ENCODE data around the gene NAGLU.

The NAGLU gene

DNA sequence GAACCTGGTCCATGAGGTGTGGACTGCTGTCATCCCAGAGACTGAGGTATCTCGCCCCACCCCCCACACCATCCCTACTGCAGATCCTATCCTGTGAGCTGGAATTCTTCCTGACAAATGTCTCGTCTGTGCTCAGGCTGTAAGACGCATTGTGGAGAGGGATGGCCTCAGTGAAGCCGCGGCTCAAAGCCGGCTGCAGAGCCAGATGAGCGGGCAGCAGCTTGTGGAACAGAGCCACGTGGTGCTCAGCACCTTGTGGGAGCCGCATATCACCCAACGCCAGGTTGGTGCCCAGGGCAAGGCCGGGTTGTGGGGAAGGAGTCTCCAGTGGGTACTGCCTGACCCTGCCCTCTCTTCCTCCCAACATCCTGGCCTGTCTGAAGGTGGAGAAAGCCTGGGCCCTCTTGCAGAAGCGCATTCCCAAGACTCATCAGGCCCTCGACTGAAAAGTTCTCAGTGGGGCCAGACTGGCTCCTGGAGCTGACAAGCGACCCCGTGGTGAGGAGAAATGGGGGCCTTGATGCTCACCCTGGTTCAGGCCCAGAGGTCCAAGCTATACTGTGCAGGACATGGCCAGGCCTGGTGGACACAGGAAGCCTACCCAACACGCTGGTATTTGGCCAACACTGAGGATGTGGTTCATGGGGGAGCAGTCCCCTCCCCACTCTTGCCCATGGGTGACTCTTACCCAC lies 29.6 kb downstream of the NAGLU start:
- no peak for DNase-seq

DNA sequence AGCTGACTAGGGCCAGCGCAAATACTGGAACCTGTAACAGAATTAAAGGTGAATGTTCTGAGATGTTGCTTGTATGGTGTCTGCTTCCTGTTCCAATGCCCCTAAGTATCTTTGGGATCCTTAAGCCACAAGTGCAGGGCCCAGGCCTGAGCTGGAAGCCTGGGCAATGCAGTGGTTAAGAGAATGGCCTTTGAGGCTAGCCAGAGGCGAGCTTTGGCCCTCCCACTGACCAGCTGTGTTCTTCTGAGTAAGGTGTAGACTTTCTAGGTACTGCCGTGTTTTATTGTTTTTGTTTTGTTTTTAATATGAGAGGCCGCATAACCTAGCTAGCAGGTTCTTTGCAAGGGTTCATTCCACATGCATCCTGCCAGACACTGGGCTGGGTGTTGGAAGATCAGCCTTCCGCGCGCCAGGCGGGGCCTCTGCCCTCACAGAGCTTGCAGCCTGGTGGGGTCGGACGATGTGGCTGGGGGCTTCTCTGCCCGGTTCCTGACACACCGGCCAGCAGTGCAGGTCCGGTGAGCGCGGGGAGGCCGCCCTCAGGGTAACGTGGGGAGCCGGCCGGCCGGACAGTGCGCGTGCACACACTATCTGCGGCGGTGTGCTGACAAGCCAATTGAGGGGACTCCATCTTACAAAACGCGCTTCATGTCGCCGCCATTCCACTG lies 30.3 kb downstream of the NAGLU start:
- no peak for DNase-seq

DNA sequence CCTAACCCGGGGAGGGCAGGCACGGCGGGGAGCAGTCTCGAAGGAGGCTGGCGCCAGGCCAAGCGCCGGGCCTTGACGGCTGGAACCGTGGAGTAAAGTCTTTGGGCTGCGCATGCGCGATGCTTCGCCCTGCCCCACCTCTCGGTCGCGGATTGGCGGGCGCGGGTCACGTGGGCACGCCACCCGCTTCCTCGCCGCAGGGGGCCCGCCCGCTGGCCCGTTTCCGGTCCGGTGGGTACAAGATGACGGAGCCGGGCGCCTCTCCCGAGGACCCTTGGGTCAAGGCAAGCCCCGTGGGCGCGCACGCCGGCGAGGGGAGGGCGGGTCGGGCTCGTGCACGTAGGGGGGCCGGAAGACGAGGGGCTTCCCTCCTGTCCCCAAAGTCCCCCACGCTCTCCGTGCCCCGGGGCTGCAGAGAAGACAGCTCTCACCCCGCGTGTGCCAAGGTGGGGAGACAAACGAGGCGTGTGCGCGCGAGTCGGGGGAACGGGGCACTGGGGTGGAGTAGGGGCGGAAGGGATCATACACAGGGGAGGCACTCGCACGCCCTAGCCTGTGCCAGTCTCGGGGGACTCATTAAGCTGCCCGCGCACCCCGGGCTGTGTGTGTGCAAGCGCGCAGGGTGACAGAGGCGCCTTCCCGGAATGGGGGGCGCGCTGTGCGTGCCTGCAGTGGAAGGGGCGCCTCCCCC lies 31.0 kb downstream of the NAGLU start, which contains the start of gene MLX:
Gene MLX, plus strand, starts transcription at position 218 of the 691 bp plus-strand sequence. Its CDS starts 25 bp downstream, at position 243.
- peak in 1 of 2 experiments; percentile 69 for DNase-seq

DNA sequence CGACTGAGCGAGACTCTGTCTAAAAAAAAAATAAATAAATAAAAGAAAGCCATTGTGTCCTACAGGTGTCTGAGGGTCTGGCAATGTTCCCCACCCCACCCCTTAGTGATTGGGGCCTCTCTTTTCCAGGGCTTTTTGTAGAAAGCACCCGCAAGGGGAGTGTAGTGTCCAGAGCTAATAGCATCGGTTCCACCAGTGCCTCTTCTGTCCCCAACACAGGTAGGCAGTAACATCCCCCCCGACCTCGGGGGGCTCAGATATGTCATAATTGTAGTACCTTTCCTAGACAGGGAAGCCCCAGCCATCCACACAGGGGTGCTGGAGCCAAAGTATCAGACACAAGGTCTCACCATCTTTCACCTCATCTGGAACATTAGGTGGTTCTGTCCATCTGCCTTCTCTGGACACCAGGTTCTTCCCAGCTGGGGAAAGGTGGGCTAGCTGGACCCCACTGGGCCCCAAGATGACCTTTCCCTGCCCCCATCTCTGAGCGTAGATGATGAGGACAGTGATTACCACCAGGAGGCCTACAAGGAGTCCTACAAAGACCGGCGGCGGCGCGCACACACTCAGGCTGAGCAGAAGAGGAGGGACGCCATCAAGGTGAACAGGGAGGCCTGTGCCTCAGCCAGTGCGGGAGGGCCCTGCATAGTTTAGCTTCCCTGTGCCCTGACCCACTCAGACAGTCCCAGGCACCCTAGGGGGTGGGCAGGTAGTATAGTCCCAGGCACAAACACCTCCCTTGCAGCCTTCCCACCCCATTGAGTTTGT lies 32.5 kb downstream of the NAGLU start:
- no peak for DNase-seq

DNA sequence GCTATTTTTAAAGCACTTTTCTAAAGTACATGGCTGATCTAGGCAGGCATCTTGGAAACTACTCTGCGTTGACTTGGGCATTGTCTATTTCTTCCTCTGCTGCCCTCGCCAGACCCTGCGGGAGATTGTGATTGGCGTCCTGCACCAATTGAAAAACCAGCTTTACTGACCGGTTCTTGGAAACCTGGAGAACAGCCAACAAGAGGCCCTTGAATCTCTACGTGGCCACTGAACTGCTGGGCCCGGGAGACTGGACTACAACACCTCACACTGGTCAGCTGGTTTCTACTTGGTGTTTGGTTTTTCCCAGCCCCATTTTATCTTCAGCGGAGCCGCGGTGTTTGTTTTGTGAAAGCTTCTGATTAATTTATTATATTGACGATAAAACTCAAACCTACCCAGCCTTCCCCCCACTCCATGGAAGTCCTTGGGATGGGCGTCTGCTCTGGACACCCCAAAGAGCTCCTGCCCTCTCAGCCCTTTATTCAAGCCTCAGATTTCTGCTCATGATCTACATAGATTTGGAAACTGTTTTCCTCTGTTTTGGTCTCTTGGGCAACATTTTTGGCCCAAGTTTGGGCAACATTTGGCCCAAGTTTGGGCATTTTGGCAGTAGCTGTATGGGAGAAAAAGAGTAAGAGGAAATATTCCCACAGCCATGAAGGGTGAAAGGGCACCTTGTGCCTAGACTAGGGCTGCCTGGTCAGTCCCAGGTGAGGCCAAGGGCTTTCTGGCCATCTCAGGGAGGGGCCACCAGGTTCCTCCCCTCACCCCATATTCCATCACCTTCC lies 35.6 kb downstream of the NAGLU start:
- no peak for DNase-seq

DNA sequence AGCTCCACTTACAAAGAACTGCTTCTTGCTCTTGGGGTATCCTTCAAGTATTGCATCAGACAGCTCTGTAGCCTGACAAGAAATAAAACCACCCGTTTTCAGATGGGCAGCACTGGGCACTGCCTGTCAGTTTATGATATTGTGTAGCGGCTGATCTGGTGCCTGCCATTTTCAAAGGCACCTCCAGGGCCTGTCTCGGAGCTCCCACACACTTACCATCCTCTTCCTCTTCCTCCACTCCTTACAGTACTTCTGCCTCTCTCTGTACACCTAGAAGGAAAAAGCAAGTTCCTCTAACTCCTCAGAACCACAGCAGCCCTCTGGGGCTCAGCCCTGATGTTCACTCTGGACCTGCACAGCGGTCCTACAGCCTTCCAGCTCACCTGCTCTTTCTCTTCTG lies 37.1 kb downstream of the NAGLU start:
- no peak for DNase-seq

DNA sequence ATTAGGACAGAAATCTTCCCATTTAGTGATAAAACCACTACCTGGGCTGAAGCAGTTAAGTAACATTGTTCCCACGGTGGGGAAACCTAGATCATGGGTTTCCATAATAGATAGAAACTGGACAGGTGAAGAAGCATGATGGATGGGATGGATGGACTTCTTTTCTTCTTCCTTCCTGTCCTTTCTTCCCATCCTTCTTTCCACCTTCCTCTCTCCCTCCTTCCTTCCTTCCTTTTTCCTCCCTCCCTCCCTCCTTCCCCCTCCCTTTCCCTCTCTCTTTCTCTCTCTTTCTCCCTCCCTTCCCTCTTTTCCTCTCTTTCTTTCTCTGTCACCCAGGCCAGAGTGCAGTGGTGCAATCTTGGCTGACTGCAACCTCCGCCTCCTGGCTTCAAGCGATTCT lies 38.4 kb downstream of the NAGLU start:
- no peak for DNase-seq

DNA sequence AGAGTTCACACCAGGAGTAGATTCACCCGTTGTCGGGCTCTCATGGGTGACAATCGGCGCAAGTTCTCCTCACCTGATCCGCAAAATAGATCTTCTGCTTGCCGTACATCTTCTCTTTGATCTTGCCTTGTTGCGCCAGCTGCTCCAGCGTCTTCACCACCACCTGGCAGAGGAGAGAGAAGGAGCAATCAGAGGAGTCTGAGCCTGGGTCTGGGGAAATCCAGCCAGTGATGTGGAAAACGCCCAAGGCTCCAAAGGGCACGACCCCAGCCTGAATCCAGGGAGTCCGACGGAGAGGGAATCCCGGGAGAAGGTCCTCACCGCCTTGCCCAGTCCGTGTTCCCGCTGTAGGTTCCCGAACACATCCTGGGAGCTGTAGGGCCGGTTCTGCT lies 41.1 kb downstream of the NAGLU start:
- DNase-seq, result no peak

DNA sequence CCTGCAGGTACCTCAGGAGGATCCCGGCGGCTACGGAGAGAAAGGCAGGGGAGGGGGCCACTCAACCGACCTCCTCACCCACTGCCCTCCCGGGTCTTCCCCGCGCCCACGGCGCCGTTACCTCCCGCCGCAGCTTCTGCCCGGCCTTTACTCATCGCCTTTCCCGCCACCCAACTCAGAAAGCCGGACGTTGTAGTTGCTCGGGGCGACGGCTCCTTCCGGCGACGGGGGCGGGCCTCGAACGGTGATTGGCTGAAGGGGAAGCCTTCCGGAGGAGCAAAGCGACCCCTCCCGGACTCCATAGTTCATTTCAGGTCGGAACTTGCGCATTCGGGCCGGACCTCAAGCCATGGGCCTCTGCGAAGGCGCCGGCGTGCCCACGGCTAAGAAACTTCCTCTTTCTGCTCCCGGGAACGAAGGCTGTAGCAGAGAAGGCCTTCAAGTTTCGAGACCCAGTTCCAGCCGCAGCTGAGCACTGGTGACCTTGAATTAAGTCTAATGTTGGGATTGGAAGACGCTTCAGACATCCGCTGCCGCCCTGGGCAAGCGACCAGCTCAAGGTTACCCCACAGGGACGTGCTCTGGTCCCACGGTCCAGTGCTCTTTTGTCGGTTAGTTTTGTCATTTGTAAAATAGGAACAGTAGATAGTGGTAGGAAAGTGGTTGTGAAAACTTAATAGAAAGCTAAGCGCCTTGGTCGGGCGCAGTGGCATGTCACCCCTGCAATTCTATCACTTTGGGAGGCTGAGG lies 41.7 kb downstream of the NAGLU start, which contains the start of gene PSMC3IP:
Gene PSMC3IP, minus strand, starts transcription at position 198 of the 750 bp plus-strand sequence. Its CDS starts 43 bp downstream, at position 155.
- peak; percentile 80 to 86 for DNase-seq

DNA sequence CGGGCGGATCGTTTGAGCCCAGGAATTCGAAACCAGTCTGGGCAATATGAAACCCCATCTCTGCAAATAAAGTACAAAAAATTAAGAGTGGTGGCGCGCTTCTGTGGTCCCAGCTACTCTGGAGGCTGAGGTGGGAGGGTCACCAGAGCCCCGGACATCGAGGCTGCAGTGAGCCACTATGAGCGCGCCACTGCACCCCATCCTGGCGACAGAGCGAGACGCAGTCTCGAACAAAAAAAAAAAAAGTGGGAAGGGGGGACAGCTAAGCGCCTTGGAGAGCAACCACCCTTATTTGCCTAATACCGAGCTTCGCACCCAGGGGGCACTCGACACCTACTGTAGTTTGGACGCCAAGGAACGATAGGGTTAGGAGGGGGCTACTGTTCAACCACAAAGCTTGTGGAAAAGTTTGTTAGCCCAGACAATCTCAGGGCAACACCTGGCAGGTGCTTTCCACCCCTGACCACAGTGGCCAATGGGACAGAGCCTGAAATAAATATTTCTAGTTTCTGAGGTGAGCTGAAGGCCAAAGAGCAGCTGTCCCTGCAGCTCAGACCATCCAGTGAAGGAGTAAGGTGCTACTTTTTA lies 42.3 kb downstream of the NAGLU start:
- no peak for DNase-seq

DNA sequence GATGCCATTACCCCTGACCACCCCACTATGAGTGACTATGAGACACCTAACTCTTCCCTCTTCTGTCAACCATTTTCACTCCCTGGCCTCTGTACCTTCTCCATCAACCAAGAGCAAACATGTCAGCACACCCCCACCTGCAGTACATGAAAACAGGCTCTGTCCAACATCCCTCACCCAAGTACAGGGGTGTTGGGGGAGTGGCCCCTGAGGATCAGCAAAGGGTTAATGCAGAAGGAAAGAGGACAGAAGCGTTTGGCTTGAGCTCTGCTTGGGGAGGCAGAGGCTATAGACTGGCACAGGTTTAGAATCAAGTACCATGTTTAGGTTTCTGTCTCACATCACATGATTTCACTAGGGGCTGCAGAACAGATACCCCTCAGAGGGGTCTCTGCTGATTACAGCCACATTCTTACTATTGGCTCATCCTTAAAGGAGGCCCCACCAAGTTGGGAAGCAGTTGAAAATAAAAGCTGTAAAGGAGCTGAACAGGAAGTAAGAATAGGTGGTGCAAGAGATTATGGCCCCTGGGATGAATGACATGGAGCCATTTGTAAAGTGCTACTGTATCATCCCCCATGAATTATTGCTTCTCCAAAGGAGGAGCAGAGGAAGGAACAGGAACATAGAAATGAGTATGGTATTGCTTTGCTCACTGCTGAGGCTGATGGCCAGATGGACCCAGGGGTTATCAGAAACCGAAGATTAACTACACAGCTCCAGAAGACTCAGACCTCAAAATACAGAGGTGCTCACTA lies 43.9 kb downstream of the NAGLU start:
- no peak for DNase-seq

DNA sequence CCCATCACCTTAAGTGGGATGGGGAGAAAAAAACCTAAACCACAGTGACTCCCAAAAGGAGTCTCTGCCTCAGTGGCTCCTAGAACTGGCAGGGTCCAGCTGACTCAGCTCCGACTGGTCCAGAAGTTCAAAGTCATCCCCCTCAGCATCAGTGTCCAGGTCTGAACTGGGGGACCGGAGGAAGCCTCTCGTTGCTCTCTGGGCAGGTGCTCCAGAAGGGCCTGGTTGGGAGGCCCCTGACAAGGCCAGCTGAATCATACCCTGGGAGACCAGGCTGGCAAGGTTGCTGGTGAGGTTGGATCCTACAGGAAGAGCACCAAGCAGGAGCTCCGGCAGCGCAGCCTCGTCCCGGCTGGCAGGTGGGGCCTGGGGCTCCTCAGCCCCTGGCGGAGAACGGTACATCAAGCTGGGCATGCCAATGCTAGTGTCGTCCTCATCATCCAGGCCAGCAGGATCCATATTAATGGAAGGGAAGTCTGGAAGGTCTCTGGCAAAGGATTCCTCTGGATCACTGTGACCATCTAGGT lies 45.8 kb downstream of the NAGLU start:
- no peak for DNase-seq

DNA sequence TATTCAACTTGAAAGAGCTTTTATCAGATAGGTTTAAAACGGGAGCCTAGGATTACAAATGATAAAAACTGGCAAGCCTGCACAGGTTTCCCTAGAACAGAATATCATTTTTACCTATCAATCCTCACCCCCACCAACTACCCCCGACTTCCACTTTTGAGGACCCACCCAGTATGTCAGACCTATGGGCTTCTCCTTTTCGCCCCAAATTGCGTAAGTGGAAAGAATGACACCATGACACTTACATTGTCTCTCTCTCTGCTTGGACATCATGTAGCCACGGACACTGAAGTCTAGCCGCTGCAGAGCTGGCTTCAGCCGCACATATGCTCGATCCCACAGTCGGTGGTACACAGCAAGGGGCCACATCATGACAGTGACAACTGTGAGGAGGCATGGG lies 48.8 kb downstream of the NAGLU start:
- no peak for DNase-seq

DNA sequence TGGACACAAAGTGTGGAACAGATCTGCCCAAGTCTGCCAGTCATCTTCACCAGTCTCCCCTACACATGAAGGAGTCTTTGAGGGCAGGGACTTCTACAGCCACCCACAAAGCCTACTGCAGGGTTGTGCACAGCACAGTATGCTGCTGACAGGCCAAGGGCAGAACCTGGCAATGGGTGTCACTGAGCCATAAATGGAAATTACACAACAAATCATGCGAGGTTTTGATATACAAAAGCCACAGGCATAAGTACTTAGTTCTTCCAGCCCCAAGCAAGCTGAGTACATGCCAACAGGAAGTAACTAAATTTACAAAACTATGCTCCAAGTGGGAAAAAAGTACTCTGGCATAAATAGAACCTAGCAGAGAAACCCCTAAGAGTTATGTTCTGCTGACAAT lies 49.3 kb downstream of the NAGLU start:
- no peak for DNase-seq

DNA sequence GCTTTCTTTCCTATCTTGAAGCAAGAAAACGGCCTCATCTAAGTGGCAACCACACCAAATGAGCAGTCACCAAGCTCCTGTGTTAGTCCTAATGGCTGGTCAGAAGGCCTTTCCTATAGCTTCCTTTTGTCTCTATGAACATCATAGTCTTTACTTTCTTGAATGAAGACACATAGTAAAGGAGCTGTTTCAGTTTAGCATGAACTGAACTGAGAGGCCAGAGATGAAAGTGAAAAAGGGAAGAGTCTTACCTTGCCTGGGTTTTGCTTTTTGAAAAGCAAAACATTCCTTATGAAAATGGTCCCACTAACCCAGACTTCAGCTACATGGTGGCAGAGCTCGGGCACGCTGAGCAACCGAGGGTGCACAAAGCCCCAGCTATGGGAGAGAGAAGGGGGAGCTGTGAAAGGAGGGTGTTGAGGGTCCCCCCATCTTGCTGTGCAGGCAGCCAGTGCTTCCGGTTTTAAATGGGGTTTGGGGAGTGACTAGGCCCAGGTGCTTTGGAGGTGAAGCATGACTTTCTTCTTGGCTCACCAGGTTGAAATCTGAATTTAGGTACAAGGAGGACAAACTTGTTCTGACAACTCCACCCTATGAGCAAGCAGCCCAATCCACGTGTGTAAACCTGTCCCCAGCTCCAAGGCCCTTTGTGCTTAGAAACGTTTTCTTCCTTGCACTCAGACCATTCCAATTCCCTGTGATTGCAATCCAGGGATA lies 50.6 kb downstream of the NAGLU start:
- no peak for DNase-seq

DNA sequence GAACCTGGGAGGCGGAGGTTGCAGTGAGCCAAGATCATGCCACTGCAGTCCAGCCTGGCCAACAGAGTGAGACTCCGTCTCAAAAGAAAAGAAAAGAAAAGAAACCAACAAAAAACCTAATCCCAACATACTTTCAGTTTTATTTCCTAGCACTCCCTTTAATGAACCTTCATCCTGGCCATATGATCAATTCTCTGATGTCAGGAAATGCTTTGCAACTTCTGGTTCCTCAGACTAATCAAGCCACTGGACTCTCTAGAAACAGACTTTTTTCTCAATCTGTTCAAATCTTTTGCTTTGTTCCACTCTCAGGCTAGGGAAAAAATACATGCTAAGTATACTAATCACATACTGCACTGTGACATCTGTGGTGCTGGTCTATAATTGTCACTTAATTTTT lies 54.8 kb downstream of the NAGLU start:
- DNase-seq, result no peak

DNA sequence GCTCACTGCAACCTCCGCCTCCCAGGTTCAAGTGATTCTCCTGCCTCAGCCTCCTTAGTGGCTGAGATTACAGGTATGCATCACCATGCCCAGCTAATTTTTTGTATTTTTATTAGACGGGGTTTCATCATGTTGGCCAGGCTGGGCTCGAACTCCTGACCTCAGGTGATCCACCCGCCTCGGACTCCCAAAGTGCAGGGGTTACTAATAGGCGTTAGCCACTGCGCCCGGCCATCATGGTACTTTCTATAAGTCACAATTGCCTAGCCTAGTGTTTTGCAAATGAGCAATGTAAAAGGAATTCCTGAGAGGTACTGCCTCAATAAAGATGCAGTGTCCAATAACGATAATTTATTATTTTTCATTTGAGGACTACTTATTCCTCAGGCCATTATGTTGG lies 55.4 kb downstream of the NAGLU start:
- no peak for DNase-seq

Data from cerebellar nuclear complex (tissue), 1 donor.